Fibroblast of mammary gland (primary cell): Measurements from ENCODE around the gene FXYD2.

Experiments used
- DNase-seq: peaks from one replicate; pipeline ENCODE4 v3.0.0-alpha.2; 2010; ENCODE audit warnings: low read depth
- H3K4me3 ChIP-seq: 2 replicates; pipeline ENCODE4 v1.5.1; 2011; ENCODE audit warnings: low read depth, mild to moderate bottlenecking, low read length, moderate library complexity; ENCODE audit not compliant: control insufficient read depth
- CTCF ChIP-seq: conservative IDR thresholded peaks from 2 replicates; pipeline ENCODE4 v1.5.1; 2011; ENCODE audit warnings: low read depth, low read length, inconsistent platforms; ENCODE audit not compliant: control insufficient read depth, insufficient read depth

FXYD2 gene

GRCh38 chr11:117835576-117835975 lies 11.0 kb upstream of the FXYD2 start:
- TF ChIP-seq CTCF: no peak
- no peak for DNase-seq
- H3K4me3 ChIP-seq: no peak overlapping the region

GRCh38 chr11:117834838-117835443 lies 10.4 kb upstream of the FXYD2 start:
- TF ChIP-seq CTCF: no peak
- H3K4me3 ChIP-seq: no peak overlapping the region
- DNase-seq: no peak

- no peak for DNase-seq
- H3K4me3 ChIP-seq: no peak overlapping the region
- TF ChIP-seq CTCF: no peak
Observed at GRCh38 chr11:117834068-117834810, 9.7 kb upstream of the FXYD2 start.

- H3K4me3 ChIP-seq: no peak overlapping the region
- no peak for DNase-seq
- no peak for TF ChIP-seq CTCF
Observed at GRCh38 chr11:117833401-117833891, 8.9 kb upstream of the FXYD2 start.

GRCh38 chr11:117832511-117832910 lies 8.0 kb upstream of the FXYD2 start:
- DNase-seq: no peak
- no peak for TF ChIP-seq CTCF
- no peak overlapping the region for H3K4me3 ChIP-seq

- TF ChIP-seq CTCF: no peak
- H3K4me3 ChIP-seq: no peak overlapping the region
- DNase-seq: no peak
Observed at GRCh38 chr11:117831661-117832415, 7.3 kb upstream of the FXYD2 start.
